ENCODE measurements around the gene TMEM143. TPM values are rescaled to one million over a fixed set of nuclear protein-coding genes. Genes with fewer than 3 reads are reported as not detected.
A peak's percentile ranks its signal among the peaks of the same experiment; 100 is the strongest.
"Not testable (repeated sequence)": the region's sequence is repeated elsewhere in the genome, so short reads cannot be mapped to it uniquely, and the experiment has no call there.

The TMEM143 gene
- total and polyA plus RNA-seq, 4 experiments from 2014 or later, result 3.8 to 31.8 (median 17.9) TPM

GRCh38 chr19:48381178-48381950 is 17.6 kb upstream of the TMEM143 start:
- ChIA-PET CTCF (ENCODE audit: partially characterized antibody) (interaction anchor here (2.4 kb wide), 1 partner anchor 10 kb away, joined by 10 read pairs; the partner anchor contains the start of gene KDELR1), POLR2A (ENCODE audit: partially characterized antibody) (interaction anchor here (0.7 kb wide), 1 partner anchor 18 kb away, joined by 3 read pairs; the partner anchor contains the start of genes SYNGR4 and TMEM143)
- Mint-ChIP-seq H3K27me3 (no peaks in the 10 kb centered on the region), H3K36me3 (peaks cover 24 to 42% of the 10 kb centered on the region in 2 donors), H3K9me3 (no peaks in the 10 kb centered on the region), H3K27ac (peak overlapping the region in 3 of 7 donors; percentile 16 to 78 (median 66)), H3K4me1 (peaks cover 0 to 1% (median 0%) of the 10 kb centered on the region in 4 donors), H3K4me3 (no peak overlapping the region)
- no peaks in the 10 kb centered on the region for H3K4me1 ChIP-seq (ENCODE audit: insufficient read depth, low read length)
- no peak overlapping the region for H3K27ac ChIP-seq (ENCODE audit: low read depth, low read length)
- H3K36me3 ChIP-seq (ENCODE audit: insufficient read depth, low read length), result peaks cover 22% of the 10 kb centered on the region
- H3K27me3 ChIP-seq (ENCODE audit: insufficient read depth, low read length), result no peaks in the 10 kb centered on the region
- intact Hi-C loops (cut with micrococcal nuclease), result no loop called here
- no peak overlapping the region for H3K4me3 ChIP-seq (ENCODE audit: low read length in 2 of 2)
- no peaks in the 10 kb centered on the region for H3K9me3 ChIP-seq (ENCODE audit: control insufficient read depth in 1 of 2, low read length in 2 of 2)
- DNase-seq, result no peak

GRCh38 chr19:48379058-48379457 is 15.3 kb upstream of the TMEM143 start:
- Histone ChIP-seq H3K4me1 (ENCODE audit: insufficient read depth, low read length) (no peaks in the 10 kb centered on the region), H3K27ac (ENCODE audit: low read depth, low read length) (no peak overlapping the region), H3K27me3 (ENCODE audit: insufficient read depth, low read length) (no peaks in the 10 kb centered on the region), H3K36me3 (ENCODE audit: insufficient read depth, low read length) (peaks cover 5% of the 10 kb centered on the region), H3K9me3 (ENCODE audit: control insufficient read depth in 1 of 2, low read length in 2 of 2) (no peaks in the 10 kb centered on the region), H3K4me3 (ENCODE audit: low read length in 2 of 2) (no peak overlapping the region)
- DNase-seq, result no peak
- peaks cover 17 to 22% of the 10 kb centered on the region in 2 donors for H3K36me3 Mint-ChIP-seq
- no peaks in the 10 kb centered on the region for H3K9me3 Mint-ChIP-seq
- no peak overlapping the region for H3K4me3 Mint-ChIP-seq
- peaks cover 0 to 1% (median 0%) of the 10 kb centered on the region in 4 donors for H3K4me1 Mint-ChIP-seq
- H3K27ac Mint-ChIP-seq, result no peak overlapping the region
- CTCF ChIA-PET (ENCODE audit: partially characterized antibody), result interaction anchor here (1.5 kb wide), 1 partner anchor 12 kb away, joined by 5 read pairs; no protein-coding TSS in a partner anchor
- H3K27me3 Mint-ChIP-seq, result no peaks in the 10 kb centered on the region
- POLR2A ChIA-PET (ENCODE audit: partially characterized antibody), result no interaction called here
- intact Hi-C loops (cut with micrococcal nuclease), result no loop called here

- Mint-ChIP-seq H3K27ac (no peak overlapping the region), H3K4me3 (no peak overlapping the region), H3K36me3 (peaks cover 12 to 15% of the 10 kb centered on the region in 2 donors), H3K9me3 (no peaks in the 10 kb centered on the region), H3K27me3 (no peaks in the 10 kb centered on the region), H3K4me1 (peaks cover 0 to 1% (median 0%) of the 10 kb centered on the region in 4 donors)
- no peak overlapping the region for H3K27ac ChIP-seq (ENCODE audit: low read depth, low read length)
- H3K4me1 ChIP-seq (ENCODE audit: insufficient read depth, low read length), result no peaks in the 10 kb centered on the region
- H3K9me3 ChIP-seq (ENCODE audit: control insufficient read depth in 1 of 2, low read length in 2 of 2), result no peaks in the 10 kb centered on the region
- ChIA-PET POLR2A (ENCODE audit: partially characterized antibody) (no interaction called here), CTCF (ENCODE audit: partially characterized antibody) (interaction anchor here (1.5 kb wide), 1 partner anchor 13 kb away, joined by 4 read pairs; the partner anchor contains the start of gene KDELR1)
- DNase-seq, result no peak
- intact Hi-C loops (cut with micrococcal nuclease), result no loop called here
- no peaks in the 10 kb centered on the region for H3K36me3 ChIP-seq (ENCODE audit: insufficient read depth, low read length)
- no peak overlapping the region for H3K4me3 ChIP-seq (ENCODE audit: low read length in 2 of 2)
- H3K27me3 ChIP-seq (ENCODE audit: insufficient read depth, low read length), result no peaks in the 10 kb centered on the region
Observed at GRCh38 chr19:48378194-48378570, 14.4 kb upstream of the TMEM143 start.

- H3K4me3 ChIP-seq (ENCODE audit: low read length in 2 of 2), result no peak overlapping the region
- no peaks in the 10 kb centered on the region for H3K9me3 ChIP-seq (ENCODE audit: control insufficient read depth in 1 of 2, low read length in 2 of 2)
- POLR2A ChIA-PET (ENCODE audit: partially characterized antibody), result interaction anchor here (0.5 to 1.0 kb wide), 2 partner anchors 9 to 114 kb away, joined by 3 read pairs; partner anchors contain the start of genes SYNGR4 and TMEM143
- intact Hi-C loops (cut with micrococcal nuclease), result no loop called here
- no peaks in the 10 kb centered on the region for H3K9me3 Mint-ChIP-seq
- no peaks in the 10 kb centered on the region for H3K4me1 ChIP-seq (ENCODE audit: insufficient read depth, low read length)
- no peaks in the 10 kb centered on the region for H3K27me3 ChIP-seq (ENCODE audit: insufficient read depth, low read length)
- no peak overlapping the region for H3K27ac ChIP-seq (ENCODE audit: low read depth, low read length)
- no peaks in the 10 kb centered on the region for H3K4me1 Mint-ChIP-seq
- no peaks in the 10 kb centered on the region for H3K27me3 Mint-ChIP-seq
- H3K4me3 Mint-ChIP-seq, result no peak overlapping the region
- DNase-seq, result no peak
- no peaks in the 10 kb centered on the region for H3K36me3 Mint-ChIP-seq
- CTCF ChIA-PET (ENCODE audit: partially characterized antibody), result interaction anchor here (0.7 kb wide), 1 partner anchor 18 kb away, joined by 3 read pairs; the partner anchor contains the start of gene KDELR1
- no peaks in the 10 kb centered on the region for H3K36me3 ChIP-seq (ENCODE audit: insufficient read depth, low read length)
- no peak overlapping the region for H3K27ac Mint-ChIP-seq
Observed at GRCh38 chr19:48373567-48373966, 9.8 kb upstream of the TMEM143 start.

GRCh38 chr19:48372904-48373303 is 9.2 kb upstream of the TMEM143 start:
- ChIA-PET CTCF (ENCODE audit: partially characterized antibody) (interaction anchor here (0.7 kb wide), 1 partner anchor 19 kb away, joined by 3 read pairs; the partner anchor contains the start of gene KDELR1), POLR2A (ENCODE audit: partially characterized antibody) (interaction anchor here (1.0 kb wide), 1 partner anchor 9 kb away, joined by 3 read pairs; the partner anchor contains the start of genes SYNGR4 and TMEM143)
- Histone ChIP-seq H3K4me1 (ENCODE audit: insufficient read depth, low read length) (no peaks in the 10 kb centered on the region), H3K27ac (ENCODE audit: low read depth, low read length) (no peak overlapping the region), H3K9me3 (ENCODE audit: control insufficient read depth in 1 of 2, low read length in 2 of 2) (no peaks in the 10 kb centered on the region), H3K27me3 (ENCODE audit: insufficient read depth, low read length) (no peaks in the 10 kb centered on the region), H3K36me3 (ENCODE audit: insufficient read depth, low read length) (no peaks in the 10 kb centered on the region), H3K4me3 (ENCODE audit: low read length in 2 of 2) (no peak overlapping the region)
- no peak for DNase-seq
- H3K4me1 Mint-ChIP-seq, result no peaks in the 10 kb centered on the region
- no peak overlapping the region for H3K4me3 Mint-ChIP-seq
- no peaks in the 10 kb centered on the region for H3K36me3 Mint-ChIP-seq
- intact Hi-C loops (cut with micrococcal nuclease), result no loop called here
- H3K27me3 Mint-ChIP-seq, result no peaks in the 10 kb centered on the region
- H3K27ac Mint-ChIP-seq, result no peak overlapping the region
- no peaks in the 10 kb centered on the region for H3K9me3 Mint-ChIP-seq

- intact Hi-C loops (cut with micrococcal nuclease); H3K4me3 Mint-ChIP-seq; H3K4me1 ChIP-seq (ENCODE audit: insufficient read depth, low read length); H3K27ac Mint-ChIP-seq; POLR2A ChIA-PET (ENCODE audit: partially characterized antibody); DNase-seq; H3K27me3 Mint-ChIP-seq; H3K36me3 Mint-ChIP-seq; H3K9me3 Mint-ChIP-seq; H3K4me3 ChIP-seq (ENCODE audit: low read length in 2 of 2); H3K36me3 ChIP-seq (ENCODE audit: insufficient read depth, low read length); H3K27me3 ChIP-seq (ENCODE audit: insufficient read depth, low read length); H3K9me3 ChIP-seq (ENCODE audit: control insufficient read depth in 1 of 2, low read length in 2 of 2); H3K4me1 Mint-ChIP-seq; H3K27ac ChIP-seq (ENCODE audit: low read depth, low read length): not testable (repeated sequence)
- CTCF ChIA-PET (ENCODE audit: partially characterized antibody), result interaction anchor here (1.2 kb wide), 1 partner anchor 20 kb away, joined by 5 read pairs; the partner anchor contains the start of gene KDELR1
Observed at GRCh38 chr19:48371771-48372170, 8.0 kb upstream of the TMEM143 start.

GRCh38 chr19:48371367-48371766 is 7.6 kb upstream of the TMEM143 start:
- Mint-ChIP-seq H3K27ac (no peak overlapping the region), H3K9me3 (no peaks in the 10 kb centered on the region), H3K4me3 (no peak overlapping the region), H3K36me3 (no peaks in the 10 kb centered on the region), H3K4me1 (no peaks in the 10 kb centered on the region), H3K27me3 (no peaks in the 10 kb centered on the region)
- Histone ChIP-seq H3K27me3 (ENCODE audit: insufficient read depth, low read length) (no peaks in the 10 kb centered on the region), H3K27ac (ENCODE audit: low read depth, low read length) (no peak overlapping the region), H3K4me3 (ENCODE audit: low read length in 2 of 2) (no peak overlapping the region), H3K36me3 (ENCODE audit: insufficient read depth, low read length) (no peaks in the 10 kb centered on the region), H3K9me3 (ENCODE audit: control insufficient read depth in 1 of 2, low read length in 2 of 2) (no peaks in the 10 kb centered on the region), H3K4me1 (ENCODE audit: insufficient read depth, low read length) (no peaks in the 10 kb centered on the region)
- intact Hi-C loops (cut with micrococcal nuclease), result no loop called here
- CTCF ChIA-PET (ENCODE audit: partially characterized antibody), result interaction anchor here (1.2 kb wide), 1 partner anchor 20 kb away, joined by 5 read pairs; the partner anchor contains the start of gene KDELR1
- POLR2A ChIA-PET (ENCODE audit: partially characterized antibody), result no interaction called here
- no peak for DNase-seq
